ENCODE results near the gene ZNF14.
"Not testable (repeated sequence)": the region's sequence is repeated elsewhere in the genome, so short reads cannot be mapped to it uniquely, and the experiment has no call there.

ZNF14 gene

GRCh38 chr19:19686580-19686979, 46.3 kb downstream of the ZNF14 start:
- DNase-seq = no peak

- DNase-seq = not testable (repeated sequence)
These were observed 46.8 kb downstream of the ZNF14 start for GRCh38 chr19:19686119-19686518.

GRCh38 chr19:19679176-19680073, 53.5 kb downstream of the ZNF14 start:
- DNase-seq = no peak

GRCh38 chr19:19677579-19677978, 55.3 kb downstream of the ZNF14 start:
- DNase-seq = no peak

GRCh38 chr19:19674315-19674714, 58.6 kb downstream of the ZNF14 start:
- DNase-seq = no peak

DNA sequence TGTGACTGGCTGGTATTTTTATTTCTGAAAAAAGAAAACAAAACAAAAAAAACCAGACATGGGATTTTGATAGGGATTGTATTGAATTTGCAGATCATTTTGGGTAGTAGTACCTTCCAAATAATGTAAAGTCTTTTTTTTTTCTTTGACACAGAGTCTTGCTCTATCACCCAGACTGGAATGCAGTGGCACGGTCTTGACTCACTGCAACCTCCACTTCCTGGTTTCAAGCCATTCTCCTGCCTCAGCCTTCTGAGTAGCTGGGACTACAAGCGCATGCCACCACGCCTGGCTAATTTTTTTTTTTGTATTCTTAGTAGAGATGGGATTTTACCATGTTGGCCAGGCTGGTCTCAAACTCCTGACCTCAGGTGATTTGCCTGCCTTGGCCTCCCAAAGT, 60.1 kb downstream of the ZNF14 start:
- DNase-seq = no peak

DNA sequence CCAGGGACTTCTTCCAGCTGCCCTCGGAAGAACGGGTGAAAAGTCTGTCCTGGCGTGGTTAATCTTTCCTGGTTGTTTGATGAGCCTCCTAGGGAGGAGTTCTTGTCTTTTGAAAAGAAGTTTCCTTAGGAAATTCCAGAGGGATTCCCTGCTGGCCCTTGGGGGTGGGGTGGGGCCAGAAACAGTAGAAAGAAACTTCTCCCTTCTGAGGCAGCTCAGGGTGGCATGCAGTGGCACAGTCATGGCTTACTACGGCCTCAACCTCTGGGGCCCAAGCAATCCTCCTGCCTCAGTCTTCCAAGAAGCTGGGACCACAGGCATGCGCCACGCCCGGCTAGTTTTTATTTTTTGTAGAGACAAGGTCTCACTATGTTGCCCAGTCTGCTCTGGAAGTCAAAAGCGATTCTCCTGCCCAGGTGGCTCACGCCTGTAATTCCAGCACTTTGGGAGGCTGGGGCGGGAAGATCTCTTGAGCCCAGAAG, 62.8 kb downstream of the ZNF14 start:
- DNase-seq = no peak

DNA sequence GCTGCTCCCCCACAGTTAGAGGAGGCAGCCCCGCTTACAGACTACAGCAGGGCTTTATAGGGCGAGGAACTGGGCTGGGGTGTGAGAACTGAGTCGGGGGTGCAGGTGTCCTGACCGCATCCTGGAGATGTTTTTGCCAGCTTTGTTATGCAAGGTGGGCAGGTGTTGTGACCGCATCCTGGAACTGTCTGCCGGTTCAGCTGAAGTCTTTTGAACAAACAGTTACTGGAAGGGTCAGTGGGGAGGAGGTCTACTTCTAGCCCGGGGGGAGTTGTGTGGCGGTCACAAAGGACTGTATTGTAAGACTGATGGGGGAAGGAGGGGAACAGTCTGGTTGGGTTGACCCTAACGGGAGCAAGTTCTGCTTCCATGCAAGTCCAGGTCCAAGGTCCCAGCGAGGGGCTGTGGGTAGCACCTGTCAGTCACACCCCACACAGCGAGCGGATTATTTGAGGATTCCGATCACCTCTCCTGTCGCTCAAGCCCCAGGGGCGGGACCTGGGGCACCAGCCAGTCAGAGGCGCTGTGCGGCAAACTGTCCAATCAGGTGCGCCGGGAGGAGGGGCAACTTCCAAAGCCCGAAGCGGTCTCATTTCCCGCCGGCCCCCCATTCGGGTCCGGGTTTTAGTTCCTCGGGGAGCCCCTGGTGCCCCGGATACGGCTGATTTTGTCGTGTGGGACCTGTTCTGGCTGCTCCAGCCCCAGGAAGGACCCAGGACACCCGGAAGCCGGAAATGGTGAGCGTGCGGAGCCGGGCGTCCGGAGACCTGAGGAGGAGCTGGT, 64.5 kb downstream of the ZNF14 start, which contains the start of gene ZNF101:
Gene ZNF101, plus strand, starts transcription at position 610 of the 783 bp plus-strand sequence. Its CDS starts 125 bp downstream, at position 735.
- DNase-seq = peak; percentile 98

DNA sequence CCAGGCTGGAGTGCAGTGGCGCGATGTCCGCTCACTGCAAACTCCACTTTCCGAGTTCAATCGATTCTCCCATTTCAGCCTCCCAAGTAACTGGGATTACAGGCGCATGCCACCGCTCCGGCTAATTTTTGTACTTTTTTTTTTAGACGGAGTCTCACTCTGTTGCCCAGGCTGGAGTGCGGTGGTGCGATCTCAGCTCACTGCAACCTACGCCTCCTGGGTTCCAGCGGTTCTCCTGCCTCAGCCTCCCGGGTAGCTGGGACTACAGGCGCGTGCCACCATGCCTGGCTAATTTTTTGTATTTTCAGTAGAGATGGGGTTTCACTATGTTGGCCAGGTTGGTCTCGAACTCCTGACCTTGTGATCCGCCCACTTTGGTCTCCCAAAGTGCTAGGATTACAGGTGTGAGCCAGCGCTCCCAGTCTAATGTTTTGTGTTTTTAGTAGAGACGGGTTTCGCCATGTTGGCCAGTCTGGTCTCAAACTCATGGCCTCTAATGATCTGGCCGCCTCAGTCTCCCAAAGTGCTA, 67.4 kb downstream of the ZNF14 start:
- not testable (repeated sequence) for DNase-seq

DNA sequence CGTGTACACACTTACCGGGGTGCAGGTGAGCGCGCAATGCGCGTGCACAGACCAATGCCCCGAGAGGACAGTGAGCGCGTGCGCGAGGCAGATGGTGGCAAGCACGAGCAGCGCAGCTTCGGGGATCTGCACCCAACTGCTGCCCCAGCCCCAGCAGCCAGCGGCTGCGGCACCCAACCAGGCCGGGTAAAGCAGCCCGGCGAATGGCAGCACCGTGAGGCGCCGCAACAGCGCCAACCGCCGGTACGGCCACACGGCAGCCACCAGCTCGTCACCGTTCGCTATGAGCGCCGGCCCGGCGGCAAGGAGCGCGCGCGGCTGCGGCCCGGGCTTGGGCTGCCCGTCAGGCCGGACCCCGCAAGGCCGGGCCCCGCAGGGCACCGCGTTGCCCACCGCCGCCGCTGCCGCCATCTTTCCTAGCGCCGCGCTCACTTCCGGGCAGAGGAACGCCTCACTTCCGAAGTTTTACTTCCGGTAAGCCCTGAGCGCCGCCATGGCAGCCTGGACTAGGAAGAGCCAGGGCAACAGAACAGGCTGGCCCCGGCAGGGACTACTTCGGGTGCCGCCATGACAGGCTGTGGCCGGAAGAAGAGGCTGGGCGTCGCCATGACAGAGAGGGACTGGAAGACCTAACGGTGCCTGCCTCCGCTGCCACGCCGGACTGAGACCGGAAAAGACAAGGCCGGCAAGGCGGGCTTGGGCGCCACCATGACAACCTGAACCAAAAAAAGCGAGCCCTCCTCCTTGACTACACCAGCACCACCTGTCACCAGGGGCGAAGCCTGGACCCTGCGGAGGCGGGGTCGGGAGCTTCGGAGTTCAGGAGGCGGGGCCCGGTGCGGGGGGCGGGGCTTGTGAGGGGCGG, 69.4 kb downstream of the ZNF14 start, which contains the start of gene ATP13A1:
Gene ATP13A1, minus strand, starts transcription at position 421 of the 865 bp plus-strand sequence. Its CDS starts 10 bp downstream, at position 411.
- DNase-seq = peak; percentile 95

- no peak for DNase-seq
These were observed 70.0 kb downstream of the ZNF14 start for GRCh38 chr19:19662871-19663255.

DNA sequence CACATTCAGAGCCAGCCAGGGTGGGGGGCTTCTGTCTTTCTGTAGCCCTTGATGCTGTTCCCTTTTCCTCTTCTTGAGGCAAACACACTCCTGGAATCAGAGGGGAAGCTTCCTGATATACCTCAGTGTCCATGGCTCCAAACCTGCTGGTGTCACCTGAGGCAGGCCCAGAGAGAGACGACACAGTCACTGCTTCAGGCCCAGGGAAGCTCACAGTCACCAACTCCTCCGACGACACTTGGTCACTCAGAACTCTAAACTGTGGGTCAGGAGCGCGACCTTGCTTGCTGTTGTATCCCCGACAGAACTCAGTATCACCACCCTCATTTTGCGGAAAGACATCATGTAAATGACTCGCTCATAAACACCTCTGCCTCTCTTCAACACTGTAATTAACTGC, 70.6 kb downstream of the ZNF14 start:
- DNase-seq = no peak

GRCh38 chr19:19661675-19662251, 71.1 kb downstream of the ZNF14 start:
- DNase-seq = peak; percentile 57

DNA sequence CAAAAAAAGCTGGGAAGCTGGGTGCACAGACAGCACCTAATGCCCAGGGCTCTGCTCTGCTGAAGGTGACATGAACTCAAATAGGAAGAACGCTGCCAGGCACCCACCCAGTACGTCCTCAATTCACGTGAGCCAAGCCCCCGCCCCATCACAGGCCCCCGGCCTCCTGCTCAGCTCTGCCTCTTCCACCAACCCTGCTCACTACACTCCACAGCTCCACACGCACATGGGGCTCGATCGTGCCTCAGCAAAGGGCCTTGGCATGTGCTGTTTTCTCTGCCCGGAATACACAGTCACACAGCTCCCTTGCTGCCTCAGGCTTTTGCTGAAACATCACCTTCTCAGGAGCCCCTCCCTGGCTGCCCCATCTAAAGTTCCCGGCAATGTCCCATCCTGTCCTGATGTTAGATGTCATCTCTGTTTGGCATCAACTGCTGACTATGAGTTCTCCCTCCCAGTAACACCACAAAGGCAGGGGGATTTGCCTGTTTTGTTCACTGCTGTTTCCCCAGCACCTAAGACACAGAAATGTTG, 71.7 kb downstream of the ZNF14 start:
- DNase-seq = no peak
